ENCODE measurements around the gene TMEM156. TPM values are rescaled to one million over a fixed set of nuclear protein-coding genes. Genes with fewer than 3 reads are reported as not detected.
A peak's percentile ranks its signal among the peaks of the same experiment; 100 is the strongest.

TMEM156 gene
- total and polyA plus RNA-seq, 10 of the 15 experiments (the other 5 are each of a cell fraction or from before 2014, with no cell fraction given) = 20.8 to 48.3 (median 32.7) TPM

DNA sequence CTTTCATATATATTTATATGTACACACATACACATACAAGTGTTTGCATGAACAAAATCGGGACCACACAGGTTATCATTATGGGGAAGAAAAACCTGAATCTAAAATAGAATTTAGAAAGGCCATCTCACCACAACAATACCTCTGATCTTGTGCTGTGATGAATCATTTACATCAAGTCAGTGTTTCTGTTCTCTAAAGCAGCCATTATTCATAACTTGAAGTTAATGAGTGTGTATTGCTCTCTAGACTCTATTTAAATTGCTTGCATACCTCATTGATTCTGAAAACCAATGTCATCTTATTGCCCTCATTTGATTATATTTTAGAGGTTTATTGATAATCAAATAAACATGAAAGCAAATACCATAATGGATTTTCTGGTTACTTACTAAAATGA, 93.0 kb downstream of the TMEM156 start (continued):
- TF ChIP-seq EP300 (IDR thresholded peaks at IDR 0.05; ENCODE audit: borderline replicate concordance in 1 of 2, control insufficient read depth in 1 of 2, low read depth in 2 of 2, low read length in 2 of 2) = peak; percentile 58 to 89; a peak in 2 of 4 replicates

DNA sequence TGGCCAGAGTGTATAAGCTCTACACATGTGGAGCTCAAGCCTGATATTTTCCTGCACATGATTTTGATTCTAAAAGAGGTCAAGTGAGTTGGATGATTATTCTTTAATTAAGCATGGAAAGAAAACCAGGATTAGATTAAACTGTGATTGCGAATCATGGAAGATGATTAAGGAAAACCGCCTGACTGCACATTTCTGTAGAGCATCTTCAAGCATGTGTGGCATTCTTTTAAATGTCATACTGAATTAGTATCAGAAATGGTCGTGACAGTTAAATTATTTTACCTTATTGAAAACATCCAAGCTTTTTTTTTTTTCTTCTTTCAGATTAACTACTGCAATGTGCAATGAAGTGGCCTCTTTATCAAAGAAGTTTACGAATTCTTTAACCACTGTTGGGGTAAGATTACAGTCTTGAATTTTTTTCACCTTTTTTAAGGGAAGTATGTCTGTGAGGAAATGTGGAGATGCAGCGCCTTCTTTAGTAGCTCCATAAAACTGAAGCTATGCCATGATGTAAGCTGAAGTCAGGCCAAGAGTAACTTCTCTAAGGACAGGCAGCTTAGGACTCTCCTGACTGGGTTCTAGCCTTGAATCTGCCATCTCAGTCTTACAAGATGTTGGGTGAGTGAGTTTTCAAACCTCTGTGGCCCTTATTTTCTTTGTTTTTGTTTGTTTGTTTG, 96.7 kb downstream of the TMEM156 start:
- Histone ChIP-seq H3K9ac (ENCODE audit: control insufficient read depth, insufficient read depth, low read length) (no peak overlapping the region), H3K27me3 (replicated peaks in 1 of 2; ENCODE audit: control insufficient read depth in 2 of 2, insufficient read depth in 2 of 2, low read length in 1 of 2) (no peaks in the 10 kb centered on the region), H4K20me1 (ENCODE audit: control insufficient read depth, insufficient read depth) (no peaks in the 10 kb centered on the region), H3K27ac (ENCODE audit: control insufficient read depth, insufficient read depth) (no peak overlapping the region), H3K36me3 (ENCODE audit: control insufficient read depth in 2 of 2, insufficient read depth in 2 of 2, low read length in 1 of 2) (peaks cover 0 to 2% of the 10 kb centered on the region in 2 experiments; a peak in 1 of 4 replicates), H3K9me3 (replicated peaks; ENCODE audit: control insufficient read depth, insufficient read depth, low read length) (no peaks in the 10 kb centered on the region), H3K79me2 (ENCODE audit: control insufficient read depth, insufficient read depth, low read length) (no peaks in the 10 kb centered on the region), H3K4me2 (ENCODE audit: control insufficient read depth, insufficient read depth) (no peak overlapping the region), H3K4me3 (no peak overlapping the region), H3K4me1 (ENCODE audit: control insufficient read depth, insufficient read depth, low read length) (peaks cover 16% of the 10 kb centered on the region), H2AFZ (ENCODE audit: control insufficient read depth, low read depth, low read length) (no peak overlapping the region)
- no TSS peak for BruUV-seq (replicated peaks)
- CTCF ChIA-PET = interaction anchor here (0.7 kb wide), 1 partner anchor 704 kb away, joined by 3 read pairs; no protein-coding TSS in a partner anchor
- ATAC-seq (no peak), DNase-seq (ENCODE audit: low read depth, low spot score) (no peak), FAIRE-seq (no peak)
- RAD21 ChIA-PET (ENCODE audit: unreplicated experiment) = no interaction called here
- intact Hi-C loops (cut with micrococcal nuclease; ENCODE audit: unreplicated experiment) = loop anchor here (5.0 kb wide), 2 partner anchors 47 to 97 kb away; partner anchors contain the start of gene TMEM156
- SMC1A ChIA-PET (ENCODE audit: uncharacterized antibody, unreplicated experiment) = interaction anchor here (0.6 to 1.7 kb wide), 4 partner anchors 34 to 198 kb away, joined by 3 to 6 read pairs (median 3); no protein-coding TSS in a partner anchor
- POLR2A ChIA-PET = interaction anchor here (0.6 to 0.7 kb wide), 2 partner anchors 18 to 1077 kb away, joined by 3 read pairs; no protein-coding TSS in a partner anchor
- TF ChIP-seq NFYB (IDR thresholded peaks at IDR 0.05; ENCODE audit: insufficient read depth, low read depth, low read length) (no peak), NFYA (IDR thresholded peaks at IDR 0.05; ENCODE audit: borderline replicate concordance, low read depth, low read length) (no peak), PAX5 (IDR thresholded peaks at IDR 0.05; ENCODE audit: borderline replicate concordance, low read depth, low read length) (no peak), EED (IDR thresholded peaks at IDR 0.05; ENCODE audit: low read depth) (no peak), SIX5 (IDR thresholded peaks at IDR 0.05; ENCODE audit: low read depth, low read length, severe bottlenecking) (no peak), YY1 (IDR thresholded peaks at IDR 0.05; ENCODE audit: low read depth, low read length) (no peak), MTA2 (IDR thresholded peaks at IDR 0.05; ENCODE audit: low read depth) (no peak), ZNF622 (IDR thresholded peaks at IDR 0.05) (no peak), SMAD1 (IDR thresholded peaks at IDR 0.05; ENCODE audit: low read depth, partially characterized antibody) (no peak), RFX5 (IDR thresholded peaks at IDR 0.05; ENCODE audit: low read depth, low read length) (no peak), NR2C1 (IDR thresholded peaks at IDR 0.05) (no peak), ZNF217 (IDR thresholded peaks at IDR 0.05) (no peak)
- TF ChIP-seq, protein P1, sequence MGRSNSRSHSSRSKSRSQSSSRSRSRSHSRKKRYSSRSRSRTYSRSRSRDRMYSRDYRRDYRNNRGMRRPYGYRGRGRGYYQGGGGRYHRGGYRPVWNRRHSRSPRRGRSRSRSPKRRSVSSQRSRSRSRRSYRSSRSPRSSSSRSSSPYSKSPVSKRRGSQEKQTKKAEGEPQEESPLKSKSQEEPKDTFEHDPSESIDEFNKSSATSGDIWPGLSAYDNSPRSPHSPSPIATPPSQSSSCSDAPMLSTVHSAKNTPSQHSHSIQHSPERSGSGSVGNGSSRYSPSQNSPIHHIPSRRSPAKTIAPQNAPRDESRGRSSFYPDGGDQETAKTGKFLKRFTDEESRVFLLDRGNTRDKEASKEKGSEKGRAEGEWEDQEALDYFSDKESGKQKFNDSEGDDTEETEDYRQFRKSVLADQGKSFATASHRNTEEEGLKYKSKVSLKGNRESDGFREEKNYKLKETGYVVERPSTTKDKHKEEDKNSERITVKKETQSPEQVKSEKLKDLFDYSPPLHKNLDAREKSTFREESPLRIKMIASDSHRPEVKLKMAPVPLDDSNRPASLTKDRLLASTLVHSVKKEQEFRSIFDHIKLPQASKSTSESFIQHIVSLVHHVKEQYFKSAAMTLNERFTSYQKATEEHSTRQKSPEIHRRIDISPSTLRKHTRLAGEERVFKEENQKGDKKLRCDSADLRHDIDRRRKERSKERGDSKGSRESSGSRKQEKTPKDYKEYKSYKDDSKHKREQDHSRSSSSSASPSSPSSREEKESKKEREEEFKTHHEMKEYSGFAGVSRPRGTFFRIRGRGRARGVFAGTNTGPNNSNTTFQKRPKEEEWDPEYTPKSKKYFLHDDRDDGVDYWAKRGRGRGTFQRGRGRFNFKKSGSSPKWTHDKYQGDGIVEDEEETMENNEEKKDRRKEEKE (IDR thresholded peaks at IDR 0.05) = no peak
- TF ChIP-seq, protein P2, sequence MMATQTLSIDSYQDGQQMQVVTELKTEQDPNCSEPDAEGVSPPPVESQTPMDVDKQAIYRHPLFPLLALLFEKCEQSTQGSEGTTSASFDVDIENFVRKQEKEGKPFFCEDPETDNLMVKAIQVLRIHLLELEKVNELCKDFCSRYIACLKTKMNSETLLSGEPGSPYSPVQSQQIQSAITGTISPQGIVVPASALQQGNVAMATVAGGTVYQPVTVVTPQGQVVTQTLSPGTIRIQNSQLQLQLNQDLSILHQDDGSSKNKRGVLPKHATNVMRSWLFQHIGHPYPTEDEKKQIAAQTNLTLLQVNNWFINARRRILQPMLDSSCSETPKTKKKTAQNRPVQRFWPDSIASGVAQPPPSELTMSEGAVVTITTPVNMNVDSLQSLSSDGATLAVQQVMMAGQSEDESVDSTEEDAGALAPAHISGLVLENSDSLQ (IDR thresholded peaks at IDR 0.05) = no peak
- in situ Hi-C loops (cut with MboI) = no loop called here
- 80% methylated on average over 5 of the region's 5 CpGs for WGBS (ENCODE audit: insufficient coverage, insufficient replicate concordance, low lambda C conversion rate, missing lambda C conversion rate)

Measured in GM12878 (cell line).